PFSK-1 (cell line): ENCODE results near the gene LDLRAD3.

Source experiments
- FOXP2 ChIP-seq: optimal IDR thresholded peaks from 2 replicates; pipeline ENCODE3; 2011; ENCODE audit warnings: borderline replicate concordance, control low read depth, inconsistent platforms; ENCODE audit not compliant: insufficient read depth; ENCODE audit errors: extremely low read length, extremely low read depth
- POLR2AphosphoS5 ChIP-seq: IDR thresholded peaks from 2 replicates; pipeline ENCODE4 v1.6.1; 2012; ENCODE audit warnings: low read depth, mild to moderate bottlenecking, control low read depth, low read length, moderate library complexity
- SIN3A ChIP-seq: IDR thresholded peaks from 2 replicates; pipeline ENCODE4 v1.6.1; 2012; ENCODE audit warnings: mild to moderate bottlenecking, low read length, moderate library complexity, borderline replicate concordance; ENCODE audit not compliant: insufficient read depth
- TAF1 ChIP-seq: IDR thresholded peaks from 2 replicates; pipeline ENCODE4 v1.6.1; 2012; ENCODE audit warnings: low read length, control low read depth, borderline replicate concordance; ENCODE audit not compliant: insufficient read depth
- TF ChIP-seq, protein P1 (sequence below), 2 experiments: IDR thresholded peaks; 2 replicates each; pipeline versions ENCODE4 v1.6.1 to v1.8.0; 2011 to 2012; ENCODE audit warnings: low read depth in 2 of 2, low read length in 2 of 2, control low read depth in 1 of 2, inconsistent platforms in 1 of 2, mild to moderate bottlenecking in 1 of 2, moderate library complexity in 1 of 2; ENCODE audit not compliant: insufficient read depth in 1 of 2

The LDLRAD3 gene

DNA sequence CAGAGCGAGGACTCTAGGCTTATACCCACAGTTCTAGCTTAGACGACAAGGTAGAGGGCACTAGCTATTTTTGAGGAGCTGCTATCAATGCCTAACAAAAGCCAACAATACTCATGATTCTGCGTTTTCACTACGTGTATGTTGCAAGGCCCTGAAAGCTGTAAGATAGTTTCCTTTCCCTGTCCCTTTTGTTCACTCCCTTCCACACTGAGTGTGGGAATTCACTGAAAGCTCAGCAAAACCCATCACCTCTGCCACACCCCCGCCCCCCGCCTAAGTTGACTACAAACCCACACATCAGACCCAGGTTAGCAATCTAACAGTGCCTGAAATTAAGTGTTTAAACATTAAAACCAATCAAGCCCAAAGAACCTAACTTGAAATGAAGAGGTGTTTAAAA, 6.2 kb upstream of the LDLRAD3 start:
- TF ChIP-seq TAF1 (no peak), SIN3A (no peak), POLR2AphosphoS5 (no peak), FOXP2 (no peak)
- TF ChIP-seq, protein P1, sequence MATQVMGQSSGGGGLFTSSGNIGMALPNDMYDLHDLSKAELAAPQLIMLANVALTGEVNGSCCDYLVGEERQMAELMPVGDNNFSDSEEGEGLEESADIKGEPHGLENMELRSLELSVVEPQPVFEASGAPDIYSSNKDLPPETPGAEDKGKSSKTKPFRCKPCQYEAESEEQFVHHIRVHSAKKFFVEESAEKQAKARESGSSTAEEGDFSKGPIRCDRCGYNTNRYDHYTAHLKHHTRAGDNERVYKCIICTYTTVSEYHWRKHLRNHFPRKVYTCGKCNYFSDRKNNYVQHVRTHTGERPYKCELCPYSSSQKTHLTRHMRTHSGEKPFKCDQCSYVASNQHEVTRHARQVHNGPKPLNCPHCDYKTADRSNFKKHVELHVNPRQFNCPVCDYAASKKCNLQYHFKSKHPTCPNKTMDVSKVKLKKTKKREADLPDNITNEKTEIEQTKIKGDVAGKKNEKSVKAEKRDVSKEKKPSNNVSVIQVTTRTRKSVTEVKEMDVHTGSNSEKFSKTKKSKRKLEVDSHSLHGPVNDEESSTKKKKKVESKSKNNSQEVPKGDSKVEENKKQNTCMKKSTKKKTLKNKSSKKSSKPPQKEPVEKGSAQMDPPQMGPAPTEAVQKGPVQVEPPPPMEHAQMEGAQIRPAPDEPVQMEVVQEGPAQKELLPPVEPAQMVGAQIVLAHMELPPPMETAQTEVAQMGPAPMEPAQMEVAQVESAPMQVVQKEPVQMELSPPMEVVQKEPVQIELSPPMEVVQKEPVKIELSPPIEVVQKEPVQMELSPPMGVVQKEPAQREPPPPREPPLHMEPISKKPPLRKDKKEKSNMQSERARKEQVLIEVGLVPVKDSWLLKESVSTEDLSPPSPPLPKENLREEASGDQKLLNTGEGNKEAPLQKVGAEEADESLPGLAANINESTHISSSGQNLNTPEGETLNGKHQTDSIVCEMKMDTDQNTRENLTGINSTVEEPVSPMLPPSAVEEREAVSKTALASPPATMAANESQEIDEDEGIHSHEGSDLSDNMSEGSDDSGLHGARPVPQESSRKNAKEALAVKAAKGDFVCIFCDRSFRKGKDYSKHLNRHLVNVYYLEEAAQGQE (IDR thresholded peaks at IDR 0.05; ENCODE audit: insufficient read depth in 1 of 2, low read depth in 2 of 2, low read length in 2 of 2), result no peak

DNA sequence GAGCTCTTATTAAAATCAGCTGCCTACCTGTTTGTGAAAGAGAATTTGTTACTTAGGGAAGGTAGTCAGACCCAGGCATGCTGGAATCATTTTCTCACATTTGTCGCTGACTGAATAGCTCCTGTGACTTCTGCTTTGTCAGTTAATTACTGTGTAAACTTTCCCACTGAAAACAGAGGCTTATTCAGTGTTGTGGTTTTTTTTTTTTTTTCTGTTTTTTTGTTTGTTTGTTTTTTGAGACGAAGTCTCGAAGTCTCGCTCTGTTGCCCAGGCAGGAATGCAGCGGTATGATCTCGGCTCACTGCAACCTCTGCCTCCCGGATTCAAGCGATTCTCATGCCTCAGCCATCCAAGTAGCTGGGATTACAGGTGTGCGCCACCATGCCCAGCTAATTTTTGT, 5.6 kb upstream of the LDLRAD3 start:
- TF ChIP-seq FOXP2 (no peak), SIN3A (no peak), POLR2AphosphoS5 (no peak)
- TF ChIP-seq, protein P1 (IDR thresholded peaks at IDR 0.05; ENCODE audit: insufficient read depth in 1 of 2, low read depth in 2 of 2, low read length in 2 of 2), result no peak

DNA sequence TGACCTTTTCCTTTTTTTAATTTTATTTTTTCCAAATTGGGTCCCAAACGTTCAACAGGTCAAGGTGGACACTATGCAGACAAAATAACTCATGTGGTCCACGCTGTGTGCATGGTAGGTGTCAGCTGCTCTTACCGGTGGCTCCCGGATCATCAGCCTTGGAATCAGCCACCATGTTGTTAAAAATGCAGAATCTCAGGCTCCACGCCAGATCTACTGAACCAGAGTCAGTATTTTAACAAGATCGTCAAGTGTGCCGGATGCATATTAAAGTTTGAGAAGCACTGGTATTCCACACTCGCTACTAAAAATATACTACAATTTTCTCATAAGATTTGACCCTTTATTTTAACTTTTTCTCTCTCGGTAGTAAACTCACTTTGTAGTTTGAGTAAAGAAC, 553 bp upstream of the LDLRAD3 start:
- TF ChIP-seq POLR2AphosphoS5 (no peak), SIN3A (no peak), TAF1 (no peak), FOXP2 (no peak)
- TF ChIP-seq, protein P1 (IDR thresholded peaks at IDR 0.05; ENCODE audit: insufficient read depth in 1 of 2, low read depth in 2 of 2, low read length in 2 of 2), result no peak

DNA sequence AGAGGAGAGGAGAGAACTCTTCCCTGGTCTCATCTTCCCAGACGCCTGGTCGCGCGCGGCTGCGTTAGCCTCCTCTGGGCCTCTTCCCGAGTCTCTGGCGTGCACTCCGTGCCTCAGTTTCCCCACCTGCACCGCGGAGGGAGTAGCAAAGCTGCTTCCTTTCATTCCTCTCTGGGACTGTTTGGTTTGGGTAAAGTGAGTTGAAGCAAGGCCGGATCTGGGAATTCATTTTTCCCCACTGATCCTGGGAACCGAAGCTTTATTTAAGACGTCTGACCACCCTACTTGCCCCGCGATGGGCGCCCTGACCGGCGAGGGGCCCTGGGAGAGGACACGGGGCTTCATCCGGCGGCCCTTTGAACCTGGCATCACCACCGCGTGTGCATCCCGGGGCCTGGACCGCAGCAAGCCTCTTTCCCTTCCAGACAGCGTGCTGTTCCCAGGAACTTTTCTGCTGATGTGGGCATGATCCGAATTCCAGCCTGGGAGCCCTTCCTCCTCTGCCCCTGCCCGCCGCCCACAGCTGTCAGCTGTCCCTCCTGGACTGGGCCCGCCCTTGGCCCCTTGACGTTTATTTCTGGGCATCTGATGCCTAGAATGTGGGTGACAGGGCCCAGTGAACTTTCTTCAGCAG, 758 bp downstream of the LDLRAD3 start:
- TF ChIP-seq TAF1 (no peak), FOXP2 (no peak), SIN3A (no peak), POLR2AphosphoS5 (no peak)
- TF ChIP-seq, protein P1 (IDR thresholded peaks at IDR 0.05; ENCODE audit: insufficient read depth in 1 of 2, low read depth in 2 of 2, low read length in 2 of 2), result no peak

DNA sequence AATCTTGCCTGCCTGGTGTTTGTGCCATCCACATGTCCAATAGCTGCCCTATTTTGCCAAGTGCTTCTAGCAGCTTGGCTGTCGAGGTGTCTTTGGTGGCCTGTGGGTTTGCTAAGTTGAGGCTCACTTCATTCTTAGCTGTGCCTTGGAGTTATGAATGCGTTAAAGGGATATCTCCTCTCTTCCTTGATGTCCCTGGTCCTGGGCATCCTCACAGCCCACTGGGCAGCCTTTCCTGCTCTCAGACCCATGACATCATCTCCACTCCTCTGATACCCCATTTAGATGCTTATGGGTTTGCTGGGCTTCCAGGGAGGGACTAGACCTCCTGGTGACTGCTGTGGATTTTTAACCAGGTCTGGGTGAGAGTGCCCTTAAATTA, 1.3 kb downstream of the LDLRAD3 start:
- no peak for TF ChIP-seq SIN3A
- no peak for TF ChIP-seq TAF1
- TF ChIP-seq FOXP2, result no peak
- TF ChIP-seq, protein P1 (IDR thresholded peaks at IDR 0.05; ENCODE audit: insufficient read depth in 1 of 2, low read depth in 2 of 2, low read length in 2 of 2), result no peak
- TF ChIP-seq POLR2AphosphoS5, result no peak
